DMS 273 (cell line): ENCODE measurements around the gene MYO1D.

Source experiments
- DNase-seq: peaks from one replicate; lab custom pipeline; 2025; ENCODE audit not compliant: unreplicated experiment; lab: John Stamatoyannopoulos, UW

Gene MYO1D

DNA sequence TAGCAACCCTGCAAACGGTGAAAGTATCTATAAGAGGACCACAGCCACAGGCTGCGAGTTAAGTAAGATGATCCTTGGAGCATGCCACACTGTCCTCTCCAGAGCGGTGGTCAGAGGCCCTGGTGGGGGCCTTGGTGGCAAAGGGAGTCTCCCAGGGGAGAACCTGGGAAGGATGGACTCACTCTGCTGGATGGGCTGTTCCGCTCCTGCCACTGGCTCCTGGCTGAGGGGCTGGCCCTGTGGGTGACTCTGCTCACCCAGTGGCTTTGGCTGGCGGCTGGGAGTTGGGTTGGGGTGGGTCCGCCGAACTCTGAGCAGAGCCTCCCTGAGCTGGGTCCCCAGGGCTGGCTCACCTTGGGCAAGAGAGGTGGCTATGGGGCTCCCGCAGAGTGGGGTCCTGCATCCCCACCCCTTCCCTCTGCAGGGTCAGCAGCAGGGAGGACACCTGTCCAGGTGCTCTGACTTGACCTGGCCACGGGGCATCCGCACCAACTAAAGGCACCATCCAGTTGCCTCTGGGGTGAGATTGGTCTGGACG lies 382.9 kb downstream of the MYO1D start:
- DNase-seq, result no peak

DNA sequence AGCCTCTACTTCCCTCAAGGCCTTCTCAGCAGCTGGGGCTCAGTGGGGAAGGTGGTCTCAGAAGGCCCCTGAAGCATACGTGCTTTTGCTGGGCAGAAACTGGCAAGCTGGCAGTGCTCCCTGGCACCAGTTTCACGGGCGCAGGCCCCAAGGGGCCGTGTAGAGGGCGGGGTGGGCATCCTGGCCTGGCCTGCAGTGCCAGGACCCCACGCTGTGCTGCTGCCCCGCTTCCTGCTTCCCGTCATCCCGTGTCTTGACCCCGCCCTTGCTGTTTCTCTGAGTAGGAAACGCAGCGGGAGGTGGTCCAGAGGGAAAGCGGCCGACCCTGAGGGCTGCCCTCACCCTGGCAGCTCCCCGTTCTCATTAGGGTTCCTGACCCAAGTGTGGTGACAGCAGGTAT lies 383.4 kb downstream of the MYO1D start:
- no peak for DNase-seq

DNA sequence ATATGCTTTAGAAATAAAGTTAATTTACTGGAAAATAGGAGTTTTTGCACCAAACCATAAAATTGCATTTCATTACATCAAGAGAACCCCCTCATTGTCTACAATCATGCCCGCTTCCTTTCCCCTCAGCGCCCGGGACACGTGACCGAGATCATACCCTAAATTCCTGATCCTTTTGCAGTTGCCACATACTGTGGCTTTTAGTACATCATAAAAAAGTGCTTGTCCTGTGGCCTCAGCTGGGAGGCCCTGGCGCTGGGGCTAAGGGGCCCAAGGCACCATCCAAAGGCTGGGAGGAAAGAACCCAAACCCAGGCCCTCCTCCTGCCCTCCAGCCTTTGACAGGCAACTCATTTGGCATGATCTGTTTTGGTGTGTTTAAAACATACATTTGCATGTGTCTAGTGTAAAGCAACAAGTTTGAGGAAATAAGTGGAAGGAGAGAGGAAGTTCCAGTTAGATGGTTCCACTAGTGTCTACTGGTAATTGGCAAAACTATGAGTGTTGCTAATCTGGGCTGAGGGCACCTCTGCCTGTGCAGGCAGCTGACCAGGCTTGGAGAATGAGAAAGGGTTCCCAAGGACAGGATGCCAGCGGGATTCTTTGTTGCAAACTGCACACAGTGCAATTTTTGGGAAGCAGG lies 384.2 kb downstream of the MYO1D start:
- DNase-seq, result no peak

DNA sequence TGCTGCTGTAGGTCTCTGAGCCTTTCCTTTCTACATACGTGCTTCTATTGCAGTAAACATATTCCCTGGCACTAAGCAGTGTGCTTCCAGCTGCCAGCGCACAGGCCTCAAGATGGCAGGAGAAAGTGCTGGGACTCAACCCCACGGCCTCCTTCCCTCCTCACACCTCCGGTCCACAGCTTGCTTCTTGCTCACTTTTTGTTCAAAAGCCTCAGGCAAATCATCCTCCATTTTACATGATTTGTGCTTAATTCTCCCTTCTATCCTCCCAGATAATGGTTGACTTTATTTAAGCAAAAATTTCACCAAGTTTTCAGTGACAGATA lies 384.7 kb downstream of the MYO1D start:
- DNase-seq, result peak; percentile 55

DNA sequence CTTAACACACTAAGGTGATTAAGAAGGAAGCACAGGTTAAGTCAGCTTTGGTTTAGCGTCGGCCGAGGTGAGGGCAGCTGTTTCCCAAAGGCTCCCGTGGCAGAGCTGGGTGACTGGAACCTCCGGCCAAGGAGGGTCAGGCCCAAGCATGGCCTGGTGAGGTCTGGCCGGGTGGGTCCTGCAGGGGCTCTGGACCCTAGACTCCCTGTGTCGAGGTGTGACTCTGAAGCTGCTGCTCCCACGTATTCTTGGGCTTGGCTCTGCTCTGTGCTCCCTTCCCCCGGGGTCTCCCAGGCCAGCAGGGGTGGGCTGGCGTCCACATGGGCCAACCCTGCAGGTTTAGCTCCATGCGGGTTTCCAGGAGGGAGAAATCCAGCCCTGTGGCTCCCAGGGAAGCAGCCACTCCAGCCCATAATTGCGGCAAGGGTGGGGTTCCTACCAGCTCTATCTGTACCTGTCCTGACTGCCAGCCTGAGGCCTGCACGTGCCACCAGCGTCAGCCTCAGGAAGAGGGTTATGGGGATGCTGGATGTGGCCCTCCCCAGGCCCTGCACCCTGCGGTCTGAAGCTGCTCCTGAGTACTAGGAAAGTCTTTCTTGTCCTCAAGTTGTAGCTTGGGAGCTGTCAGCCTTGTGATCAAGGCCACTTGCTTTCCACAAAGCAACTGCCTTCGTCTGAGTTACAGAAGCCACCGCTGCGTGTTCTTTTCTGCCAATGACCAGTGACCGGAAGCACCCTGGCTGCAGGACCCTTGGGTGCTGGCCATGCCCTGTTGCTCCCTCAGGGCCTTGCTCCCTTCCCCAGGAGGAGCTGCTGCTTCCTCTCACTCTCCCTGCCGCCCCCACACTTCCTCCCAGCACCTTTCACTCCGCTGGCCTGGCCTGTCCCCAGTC lies 385.3 kb downstream of the MYO1D start:
- no peak for DNase-seq

DNA sequence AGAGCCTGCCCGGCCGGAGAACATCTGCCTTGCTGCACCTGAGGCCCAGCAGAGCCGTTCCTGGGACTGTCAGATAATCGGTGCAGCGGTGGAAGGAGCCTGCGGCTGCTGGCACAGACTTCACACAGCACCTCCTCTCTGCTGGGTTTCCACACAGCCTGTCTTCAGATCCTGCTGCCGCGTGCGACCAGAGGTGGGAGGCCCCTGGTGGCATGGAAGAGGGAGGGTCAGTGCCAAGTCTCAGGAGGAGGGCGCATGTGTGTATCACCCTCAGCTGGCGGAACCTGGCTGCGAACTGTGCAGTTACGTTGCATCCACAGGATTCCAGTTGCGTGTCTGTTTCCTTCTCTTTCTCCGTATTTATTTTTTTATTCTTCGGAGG lies 386.8 kb downstream of the MYO1D start:
- peak; percentile 91 for DNase-seq

DNA sequence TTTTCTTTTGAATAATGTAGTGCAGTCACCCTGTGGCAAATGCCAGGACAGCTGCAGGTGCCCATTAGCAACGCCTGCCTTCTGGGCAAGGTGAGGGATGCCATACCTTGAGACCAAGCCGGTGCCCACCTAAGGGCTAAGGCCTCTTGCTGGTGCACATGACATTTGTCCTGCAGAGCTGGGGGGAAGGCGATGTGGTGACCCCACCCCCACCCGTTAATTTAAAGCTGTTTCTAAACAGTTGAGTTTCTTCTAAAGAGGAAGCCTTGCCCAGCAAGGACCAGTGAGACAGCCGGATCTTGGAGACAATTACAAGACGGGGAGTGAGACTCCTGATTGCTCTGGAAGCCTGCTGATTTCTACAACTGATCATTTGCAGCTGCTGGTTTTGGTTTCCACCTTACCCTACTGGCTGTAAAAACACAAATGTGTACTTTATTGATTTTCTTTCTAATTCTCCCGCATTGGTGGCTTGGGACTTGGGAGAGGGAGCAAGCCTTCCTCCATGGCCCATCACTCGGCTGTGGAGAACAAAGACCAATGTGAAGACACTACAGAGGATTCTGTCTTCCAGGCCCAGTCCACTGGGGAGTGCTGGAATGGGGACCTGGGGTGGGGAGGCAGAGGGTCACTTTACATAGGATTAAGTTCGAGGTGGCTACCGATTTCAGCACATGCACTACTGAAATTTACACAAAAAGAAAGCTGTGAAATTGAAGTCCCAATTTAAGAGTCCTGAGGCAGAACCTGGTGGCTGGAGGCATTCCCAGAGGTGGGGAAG lies 387.4 kb downstream of the MYO1D start:
- no peak for DNase-seq

DNA sequence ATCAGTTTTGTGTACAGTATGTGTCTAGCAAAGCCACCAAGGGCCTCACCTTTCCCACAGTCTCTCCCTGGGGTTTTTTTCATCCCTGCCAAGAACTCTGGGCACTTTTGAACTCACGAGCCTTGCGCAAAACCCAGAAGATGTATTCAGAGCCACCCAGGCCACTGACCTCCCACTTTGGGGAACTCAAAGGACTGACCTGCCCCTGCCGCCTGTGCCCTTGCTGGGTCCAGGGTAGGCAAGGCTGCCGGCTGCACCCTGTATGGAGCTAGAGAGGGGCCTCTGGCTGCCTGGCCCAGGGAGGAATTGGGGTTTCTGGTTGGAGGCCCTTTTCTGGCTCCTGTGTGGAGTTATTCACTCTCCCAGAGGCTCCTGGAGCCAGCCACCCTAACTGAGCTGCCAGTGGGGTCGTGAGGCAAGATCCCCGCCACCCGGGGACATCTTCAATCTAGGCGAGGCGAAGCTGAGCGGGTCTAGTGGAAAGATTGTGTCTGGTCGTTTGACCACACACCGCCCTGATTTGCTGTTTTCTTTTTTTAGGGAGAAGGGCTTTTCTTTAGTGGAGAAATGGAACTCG lies 388.2 kb downstream of the MYO1D start:
- peak; percentile 22 for DNase-seq

DNA sequence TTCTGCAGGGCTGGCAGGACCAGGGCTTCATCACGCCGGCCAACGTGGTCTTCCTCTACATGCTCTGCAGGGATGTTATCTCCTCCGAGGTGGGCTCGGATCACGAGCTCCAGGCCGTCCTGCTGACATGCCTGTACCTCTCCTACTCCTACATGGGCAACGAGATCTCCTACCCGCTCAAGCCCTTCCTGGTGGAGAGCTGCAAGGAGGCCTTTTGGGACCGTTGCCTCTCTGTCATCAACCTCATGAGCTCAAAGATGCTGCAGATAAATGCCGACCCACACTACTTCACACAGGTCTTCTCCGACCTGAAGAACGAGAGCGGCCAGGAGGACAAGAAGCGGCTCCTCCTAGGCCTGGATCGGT lies 388.8 kb downstream of the MYO1D start:
- DNase-seq, result peak; percentile 29

DNA sequence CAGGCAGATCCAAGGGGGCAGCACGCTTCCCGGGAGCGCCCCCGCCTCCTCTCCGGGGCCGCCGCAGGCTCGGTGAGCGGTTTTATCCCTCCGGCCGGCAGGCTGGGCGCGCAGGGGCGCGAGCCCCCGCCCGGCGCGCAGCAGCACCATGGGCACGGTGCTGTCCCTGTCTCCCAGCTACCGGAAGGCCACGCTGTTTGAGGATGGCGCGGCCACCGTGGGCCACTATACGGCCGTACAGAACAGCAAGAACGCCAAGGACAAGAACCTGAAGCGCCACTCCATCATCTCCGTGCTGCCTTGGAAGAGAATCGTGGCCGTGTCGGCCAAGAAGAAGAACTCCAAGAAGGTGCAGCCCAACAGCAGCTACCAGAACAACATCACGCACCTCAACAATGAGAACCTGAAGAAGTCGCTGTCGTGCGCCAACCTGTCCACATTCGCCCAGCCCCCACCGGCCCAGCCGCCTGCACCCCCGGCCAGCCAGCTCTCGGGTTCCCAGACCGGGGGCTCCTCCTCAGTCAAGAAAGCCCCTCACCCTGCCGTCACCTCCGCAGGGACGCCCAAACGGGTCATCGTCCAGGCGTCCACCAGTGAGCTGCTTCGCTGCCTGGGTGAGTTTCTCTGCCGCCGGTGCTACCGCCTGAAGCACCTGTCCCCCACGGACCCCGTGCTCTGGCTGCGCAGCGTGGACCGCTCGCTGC lies 389.3 kb downstream of the MYO1D start:
- peak; percentile 69 for DNase-seq

DNA sequence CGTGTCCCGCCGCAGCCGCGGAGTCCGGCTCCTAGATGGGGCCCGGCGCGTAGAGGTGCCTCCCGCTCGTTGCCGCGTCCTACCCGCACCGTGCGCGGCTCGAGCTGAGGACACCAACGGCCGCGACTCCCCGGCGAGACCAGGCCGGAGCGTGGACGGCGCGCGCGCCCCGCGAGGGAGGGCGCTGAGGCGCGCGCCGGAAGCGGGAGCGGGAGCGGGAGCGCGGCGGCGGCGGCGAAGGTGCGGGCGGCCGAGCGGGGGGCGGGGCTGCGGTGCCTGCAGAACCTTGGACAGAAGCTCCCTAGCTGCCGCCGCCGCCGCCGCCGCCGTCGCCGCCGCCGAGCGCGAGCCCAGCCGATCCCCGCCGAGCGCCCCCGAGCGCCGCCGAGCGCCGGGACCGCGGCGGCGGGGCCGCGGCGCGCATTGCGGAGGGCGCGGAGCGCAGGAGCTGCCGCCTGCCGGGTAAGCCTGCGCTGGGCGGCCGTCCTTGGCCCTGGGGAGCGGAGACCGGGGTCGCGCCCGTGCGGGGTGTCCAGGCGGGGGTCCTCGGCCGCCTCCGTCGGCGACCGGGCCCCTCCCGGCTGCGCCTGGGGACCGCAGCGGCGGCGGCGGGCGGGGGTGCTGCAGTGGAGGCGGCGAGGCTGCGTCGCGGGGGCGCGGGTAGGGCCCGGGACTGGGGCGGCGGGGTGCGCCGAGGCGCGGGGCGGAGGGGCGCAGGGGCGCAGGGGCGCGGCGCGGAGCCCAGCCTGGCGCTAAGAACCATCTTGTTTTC lies 390.0 kb downstream of the MYO1D start, which contains the start of gene CDK5R1:
Gene CDK5R1 (plus strand): TSS at position 293 of the 772 bp plus-strand sequence. CDS start 628 bp downstream, outside the sequence.
- peak; percentile 93 for DNase-seq

DNA sequence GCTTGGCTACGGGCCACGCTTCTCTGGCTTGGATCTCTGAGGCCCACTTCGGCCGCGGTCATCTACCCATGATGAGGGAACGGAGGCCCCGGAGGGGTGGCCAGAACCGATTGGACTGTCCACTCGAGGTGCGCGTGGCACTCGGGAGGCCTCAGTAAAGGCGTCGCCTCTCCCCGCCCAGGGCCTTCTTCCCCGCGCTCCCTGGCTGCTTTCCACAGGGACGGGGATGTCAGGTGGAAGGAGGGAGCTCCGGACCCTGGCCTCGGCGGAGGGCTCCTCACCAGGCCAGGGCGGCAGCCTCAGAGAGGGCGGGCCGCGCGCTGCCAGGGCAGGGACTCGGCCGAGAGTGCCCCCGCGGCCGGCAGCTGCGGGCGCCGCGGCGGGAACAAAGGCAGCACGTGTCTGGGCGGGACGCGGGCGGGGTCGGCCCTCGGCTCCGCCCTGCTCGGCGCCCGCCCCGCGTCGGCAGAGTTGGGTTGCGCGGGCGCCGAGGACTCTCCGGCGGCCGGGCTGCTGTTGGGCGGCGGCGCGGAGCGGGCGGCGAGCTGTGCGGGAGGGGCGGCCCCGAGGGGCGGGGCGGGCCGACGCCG lies 390.7 kb downstream of the MYO1D start:
- DNase-seq, result peak; percentile 96

DNA sequence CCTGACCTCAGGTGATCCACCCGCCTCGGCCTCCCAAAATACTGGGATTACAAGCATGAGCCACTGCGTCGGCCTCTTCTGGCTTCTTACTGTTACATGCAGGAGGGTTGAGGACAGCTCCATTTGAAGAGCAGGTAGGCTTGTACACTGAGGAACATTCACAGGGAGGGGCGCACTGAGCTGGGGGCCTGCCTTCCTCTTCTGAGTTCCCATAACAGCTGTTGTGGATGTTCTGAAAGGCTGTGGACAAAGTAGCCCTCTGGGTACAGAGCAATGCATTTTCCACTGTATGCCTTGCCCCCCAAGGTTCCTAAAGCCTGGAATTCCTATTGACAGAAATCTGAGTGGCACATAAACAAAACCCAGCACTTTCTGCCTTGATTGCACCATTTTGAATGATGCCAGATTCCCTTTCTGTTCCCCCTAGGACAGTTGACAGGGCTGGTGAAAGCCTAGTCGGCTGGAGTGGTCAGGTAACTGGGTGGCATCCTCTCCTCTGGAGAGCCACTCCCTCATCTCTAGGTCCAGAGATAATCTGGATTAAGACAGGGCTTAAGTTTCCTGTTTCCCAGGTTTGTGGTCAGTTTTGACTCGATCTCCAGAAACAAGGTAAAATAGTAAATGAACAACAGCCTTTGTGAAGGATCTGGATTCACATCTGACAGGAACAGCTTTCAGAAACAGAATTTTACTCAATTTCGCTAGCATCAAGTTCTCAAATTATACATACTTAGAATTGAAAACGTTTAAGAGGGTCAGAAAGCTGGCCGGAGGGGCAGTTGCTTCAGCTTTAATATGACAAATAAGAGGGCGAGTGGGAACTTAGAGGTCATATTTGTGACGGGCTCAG lies 391.4 kb downstream of the MYO1D start:
- peak; percentile 42 for DNase-seq

DNA sequence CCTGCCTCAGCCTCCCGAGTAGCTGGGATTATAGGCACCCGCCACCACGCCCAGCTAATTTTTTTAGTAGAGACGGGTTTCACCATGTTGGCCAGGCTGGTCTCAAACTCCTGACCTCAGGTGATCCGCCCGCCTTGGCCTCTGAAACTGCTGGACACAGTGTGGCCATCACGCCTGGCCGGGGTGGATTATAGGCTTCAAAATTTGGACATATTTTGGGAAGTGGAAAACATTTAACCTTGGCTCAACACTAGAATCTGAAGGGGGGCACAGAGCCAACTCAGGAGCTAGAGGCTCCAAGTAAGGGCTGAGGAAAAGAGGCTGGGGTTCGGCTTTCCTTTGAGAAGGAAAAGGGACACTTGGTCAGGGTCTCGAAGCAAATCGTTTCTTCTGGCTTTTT lies 392.3 kb downstream of the MYO1D start:
- peak; percentile 14 for DNase-seq

DNA sequence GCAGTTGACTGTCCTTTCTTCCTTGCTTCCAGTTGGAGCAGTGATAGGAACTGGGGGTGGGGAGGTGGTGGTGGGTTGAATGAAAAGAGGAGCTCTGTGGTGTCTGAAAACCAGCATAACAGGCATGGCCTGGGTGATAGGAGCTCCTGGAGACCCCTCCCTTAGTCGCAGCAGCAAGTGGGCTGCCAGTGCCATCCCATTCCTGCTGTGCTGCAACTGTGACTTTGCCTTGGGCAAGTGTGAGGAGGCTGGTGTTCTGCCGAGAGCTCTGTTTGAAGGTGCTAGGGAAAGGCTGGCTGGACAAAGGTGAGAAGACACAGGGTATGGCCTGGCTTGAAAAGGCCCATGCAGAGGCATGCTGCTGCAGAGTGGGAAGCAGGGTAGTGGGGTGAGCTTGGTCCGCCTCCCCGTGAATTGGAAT lies 392.9 kb downstream of the MYO1D start:
- peak; percentile 48 for DNase-seq

DNA sequence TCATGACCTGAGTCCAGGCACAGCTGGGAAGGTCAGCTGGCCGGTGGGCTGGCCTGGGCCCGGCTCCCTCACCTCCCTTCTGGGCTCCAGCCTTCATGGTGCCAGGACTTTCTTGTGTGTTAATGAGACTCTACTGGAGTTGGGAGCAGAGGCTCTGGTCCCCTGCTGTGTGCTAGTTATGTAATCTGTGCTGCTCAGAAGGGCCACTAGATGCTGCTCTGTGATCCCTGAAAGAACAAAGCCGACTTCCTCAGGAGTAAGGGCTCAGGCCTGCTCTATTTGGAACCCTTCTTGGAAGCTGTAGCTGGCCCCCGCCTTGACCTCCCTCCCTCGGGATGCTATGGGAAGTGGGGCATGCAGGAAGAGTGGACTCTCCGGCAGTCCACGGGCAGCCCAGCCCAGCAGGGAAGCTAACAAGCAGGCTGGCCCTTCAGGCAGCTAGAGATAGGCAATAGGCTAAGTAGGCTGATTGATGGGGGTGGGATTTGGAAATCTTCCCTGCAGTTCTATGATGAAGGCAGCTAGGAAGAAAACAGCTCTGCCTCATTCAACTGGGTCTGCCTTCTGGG lies 393.4 kb downstream of the MYO1D start:
- peak; percentile 89 for DNase-seq

DNA sequence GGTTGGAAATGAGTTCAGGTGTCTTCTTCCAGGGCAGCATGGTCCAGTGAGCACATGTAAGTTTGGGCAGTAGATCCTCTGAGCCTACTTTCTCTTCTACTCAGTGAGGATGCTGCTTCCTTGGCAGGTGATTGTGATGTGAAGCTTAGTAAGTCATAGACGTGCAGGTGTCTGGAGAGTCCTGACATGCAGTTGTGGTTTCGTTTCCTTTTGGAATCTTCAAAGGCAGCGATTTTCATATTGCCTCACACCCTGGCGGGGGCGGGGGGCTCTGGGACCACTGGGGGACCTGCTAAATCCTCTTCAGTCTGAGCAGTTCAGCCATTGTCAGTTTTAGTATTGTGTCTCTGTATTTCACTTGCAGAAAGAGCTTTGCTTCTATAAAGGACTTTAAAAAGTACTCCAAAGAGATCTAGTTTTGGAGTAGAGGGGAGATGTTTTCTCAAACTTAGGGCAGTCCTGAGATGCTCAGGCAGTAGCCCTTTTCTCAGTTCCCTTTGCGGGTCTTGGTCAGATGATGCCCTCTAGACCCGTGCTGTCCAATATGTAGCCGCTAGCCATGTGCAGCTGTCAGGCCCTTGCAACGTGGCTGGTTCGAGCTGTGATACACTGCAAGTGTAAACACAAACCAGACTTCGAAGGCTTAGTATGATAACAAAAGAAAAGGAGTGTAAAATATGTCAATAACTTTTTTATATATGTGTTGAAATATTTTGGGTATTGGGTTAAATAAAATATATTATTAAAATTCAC lies 394.2 kb downstream of the MYO1D start:
- peak; percentile 18 for DNase-seq
